HG02852 (cell line): ENCODE data around the gene PDPN.
"Not testable (repeated sequence)": the region's sequence is repeated elsewhere in the genome, so short reads cannot be mapped to it uniquely, and the experiment has no call there.

Experiments used
- ATAC-seq: cut with Tn5 transposase; IDR thresholded peaks from one replicate; pipeline ENCODE4 v1.9.1; 2021; ENCODE audit warnings: mild to moderate bottlenecking, moderate library complexity; ENCODE audit not compliant: unreplicated experiment

The PDPN gene

GRCh38 chr1:13583595-13583965 is at the start of gene PDPN:
TSS of gene PDPN (plus strand) at chr1:13583832. CDS start at chr1:13584034, 202 bp downstream.
- no peak for ATAC-seq

GRCh38 chr1:13535227-13535626 is 48.4 kb upstream of the PDPN start:
- no peak for ATAC-seq

GRCh38 chr1:13536571-13536970 is 47.1 kb upstream of the PDPN start:
- no peak for ATAC-seq

- ATAC-seq = no peak
Measured at GRCh38 chr1:13538832-13539231, 44.8 kb upstream of the PDPN start.

- ATAC-seq = no peak
Measured at GRCh38 chr1:13539683-13540082, 43.9 kb upstream of the PDPN start.

GRCh38 chr1:13540866-13541265 is 42.8 kb upstream of the PDPN start:
- no peak for ATAC-seq

GRCh38 chr1:13541435-13542215 is 42.0 kb upstream of the PDPN start:
- ATAC-seq = no peak

- no peak for ATAC-seq
Measured at GRCh38 chr1:13543451-13544220, 40.0 kb upstream of the PDPN start.

GRCh38 chr1:13544221-13544556 is 39.4 kb upstream of the PDPN start:
- no peak for ATAC-seq

GRCh38 chr1:13546791-13547190 is 36.8 kb upstream of the PDPN start:
- ATAC-seq = no peak

GRCh38 chr1:13548281-13548680 is 35.4 kb upstream of the PDPN start:
- no peak for ATAC-seq

- ATAC-seq = no peak
Measured at GRCh38 chr1:13549021-13549420, 34.6 kb upstream of the PDPN start.

- no peak for ATAC-seq
Measured at GRCh38 chr1:13549521-13549920, 34.1 kb upstream of the PDPN start.

GRCh38 chr1:13550663-13551062 is 33.0 kb upstream of the PDPN start:
- ATAC-seq = no peak

GRCh38 chr1:13554798-13555197 is 28.8 kb upstream of the PDPN start:
- no peak for ATAC-seq

- ATAC-seq = no peak
Measured at GRCh38 chr1:13556224-13556764, 27.3 kb upstream of the PDPN start.

GRCh38 chr1:13560541-13560940 is 23.1 kb upstream of the PDPN start:
- ATAC-seq = no peak

- ATAC-seq = not testable (repeated sequence)
Measured at GRCh38 chr1:13562981-13563380, 20.7 kb upstream of the PDPN start.

- no peak for ATAC-seq
Measured at GRCh38 chr1:13564073-13564472, 19.6 kb upstream of the PDPN start.

GRCh38 chr1:13570435-13570834 is 13.2 kb upstream of the PDPN start:
- ATAC-seq = not testable (repeated sequence)

GRCh38 chr1:13570924-13571323 is 12.7 kb upstream of the PDPN start:
- ATAC-seq = no peak

GRCh38 chr1:13573586-13573985 is 10.0 kb upstream of the PDPN start:
- no peak for ATAC-seq
